MCF 10A (cell line): ENCODE data around the gene GADD45A. TPM values are rescaled to one million over a fixed set of nuclear protein-coding genes. Genes with fewer than 3 reads are reported as not detected.

Experiments
- BruUV-seq: library from RNA; stranded (reverse); fragments of 400-500 nt; replicated peaks from 2 replicates; lab custom pipeline; 2021; lab: Mats Ljungman, UMichigan
- CTCF ChIA-PET: fragments of 300-600 bp; sonication (Branson Sonifier 250); formaldehyde crosslinking; extraction: SDS; loops from one replicate; lab custom pipeline; 2021; ENCODE audit warnings: antibody characterized with exemption, inconsistent platforms; lab: Yijun Ruan, JAX
- POLR2A ChIA-PET: fragments of 300-600, 350-650 bp; sonication (Branson Sonifier 250); formaldehyde crosslinking; extraction: SDS; loops from one replicate; lab custom pipeline; 2020; ENCODE audit warnings: antibody characterized with exemption, inconsistent platforms; lab: Yijun Ruan, JAX
- DNase-seq: peaks from one replicate; pipeline ENCODE4 v3.0.0-alpha.2; 2018; ENCODE audit not compliant: unreplicated experiment
- H3K27ac Mint-ChIP-seq: one replicate; pipeline ENCODE4 v1.8.0; 2022; ENCODE audit warnings: mild to moderate bottlenecking, low read depth, mixed read lengths; ENCODE audit not compliant: unreplicated experiment
- H3K27me3 Mint-ChIP-seq: one replicate; pipeline ENCODE4 v1.8.0; 2022; ENCODE audit warnings: mixed read lengths; ENCODE audit not compliant: insufficient read depth, unreplicated experiment
- H3K36me3 Mint-ChIP-seq: one replicate; pipeline ENCODE4 v1.8.0; 2022; ENCODE audit warnings: mild to moderate bottlenecking, moderate library complexity, mixed read lengths; ENCODE audit not compliant: insufficient read depth, unreplicated experiment
- H3K4me1 Mint-ChIP-seq: one replicate; pipeline ENCODE4 v1.8.0; 2022; ENCODE audit warnings: mixed read lengths; ENCODE audit not compliant: insufficient read depth, unreplicated experiment
- H3K4me3 Mint-ChIP-seq: one replicate; pipeline ENCODE4 v1.8.0; 2022; ENCODE audit warnings: mild to moderate bottlenecking, moderate library complexity, mixed read lengths; ENCODE audit not compliant: unreplicated experiment
- H3K9me3 Mint-ChIP-seq: one replicate; pipeline ENCODE4 v1.8.0; 2022; ENCODE audit warnings: mixed read lengths; ENCODE audit not compliant: unreplicated experiment
- CTCF ChIP-seq: fragments of 200-600 bp; IDR thresholded peaks from one replicate; pipeline ENCODE4 v1.8.0; 2022; ENCODE audit warnings: antibody characterized with exemption, mild to moderate bottlenecking; ENCODE audit not compliant: unreplicated experiment
- intact Hi-C: fragments of 100-400 bp; cut with micrococcal nuclease; formaldehyde crosslinking; loops from 2 replicates; pipeline ENCODE4 v1.14.1; 2022
- total RNA-seq: library from RNA; stranded (reverse); gene quantifications from 2 replicates; pipeline ENCODE4 v1.2.3, GENCODE V29; 2022

The GADD45A gene
- total RNA-seq, 1 experiment from 2014 or later, result 225 TPM

GRCh38 chr1:67676287-67676686 is 8.7 kb upstream of the GADD45A start:
- no peak for TF ChIP-seq CTCF
- CTCF ChIA-PET, result interaction anchor here (0.8 to 4.6 kb wide), 4 partner anchors 58 to 115 kb away, joined by 3 to 18 read pairs (median 8); no protein-coding TSS in a partner anchor
- no peaks in the 10 kb centered on the region for H3K36me3 Mint-ChIP-seq
- no peak overlapping the region for H3K4me3 Mint-ChIP-seq
- peaks cover 6% of the 10 kb centered on the region for H3K4me1 Mint-ChIP-seq
- no peaks in the 10 kb centered on the region for H3K27me3 Mint-ChIP-seq
- no peaks in the 10 kb centered on the region for H3K9me3 Mint-ChIP-seq
- no peak for DNase-seq
- H3K27ac Mint-ChIP-seq, result no peak overlapping the region
- intact Hi-C loops, result no loop called here
- no TSS peak for BruUV-seq
- POLR2A ChIA-PET, result interaction anchor here (1.0 kb wide), 1 partner anchor 9 kb away, joined by 3 read pairs; the partner anchor contains the start of gene GADD45A

GRCh38 chr1:67676946-67677345 is 8.1 kb upstream of the GADD45A start:
- POLR2A ChIA-PET, result interaction anchor here (0.6 to 1.6 kb wide), 3 partner anchors 8 to 1456 kb away, joined by 3 to 4 read pairs (median 3); partner anchors contain the start of gene GADD45A
- CTCF ChIA-PET, result interaction anchor here (0.8 to 4.6 kb wide), 3 partner anchors 59 to 115 kb away, joined by 4 to 18 read pairs (median 12); no protein-coding TSS in a partner anchor
- Mint-ChIP-seq H3K36me3 (no peaks in the 10 kb centered on the region), H3K4me1 (peaks cover 6% of the 10 kb centered on the region), H3K4me3 (no peak overlapping the region), H3K9me3 (no peaks in the 10 kb centered on the region), H3K27me3 (no peaks in the 10 kb centered on the region), H3K27ac (no peak overlapping the region)
- intact Hi-C loops, result no loop called here
- BruUV-seq, result no TSS peak
- no peak for TF ChIP-seq CTCF
- no peak for DNase-seq

- no TSS peak for BruUV-seq
- TF ChIP-seq CTCF, result no peak
- intact Hi-C loops, result no loop called here
- Mint-ChIP-seq H3K4me1 (peaks cover 7% of the 10 kb centered on the region), H3K9me3 (no peaks in the 10 kb centered on the region), H3K36me3 (no peaks in the 10 kb centered on the region), H3K4me3 (no peak overlapping the region), H3K27ac (no peak overlapping the region), H3K27me3 (no peaks in the 10 kb centered on the region)
- ChIA-PET POLR2A (interaction anchor here (0.6 to 1.7 kb wide), 4 partner anchors 8 to 1456 kb away, joined by 3 to 4 read pairs (median 4); partner anchors contain the start of gene GADD45A), CTCF (interaction anchor here (0.8 to 4.6 kb wide), 3 partner anchors 83 to 442 kb away, joined by 3 to 18 read pairs (median 12); no protein-coding TSS in a partner anchor)
- DNase-seq, result no peak
These were observed 7.6 kb upstream of the GADD45A start for GRCh38 chr1:67677408-67677807.

- H3K27ac Mint-ChIP-seq, result no peak overlapping the region
- H3K36me3 Mint-ChIP-seq, result no peaks in the 10 kb centered on the region
- TF ChIP-seq CTCF, result no peak
- ChIA-PET CTCF (interaction anchor here (0.8 to 4.6 kb wide), 3 partner anchors 82 to 441 kb away, joined by 3 to 18 read pairs (median 12); no protein-coding TSS in a partner anchor), POLR2A (interaction anchor here (1.0 to 1.7 kb wide), 5 partner anchors 9 to 107 kb away, joined by 3 to 6 read pairs (median 4); no protein-coding TSS in a partner anchor)
- no peaks in the 10 kb centered on the region for H3K27me3 Mint-ChIP-seq
- no peak for DNase-seq
- no peak overlapping the region for H3K4me3 Mint-ChIP-seq
- no peaks in the 10 kb centered on the region for H3K9me3 Mint-ChIP-seq
- H3K4me1 Mint-ChIP-seq, result peaks cover 12% of the 10 kb centered on the region
- intact Hi-C loops, result no loop called here
- BruUV-seq, result no TSS peak
These were observed 7.1 kb upstream of the GADD45A start for GRCh38 chr1:67677930-67678329.
